Stimulated activated CD4-positive, alpha-beta T cell treated with anti-CD3 and anti-CD28 coated beads, Interleukin-12 subunit alpha, Interleukin-12 subunit beta, amount 100 ng/mL, for 48 hours (primary cell): ENCODE data around the gene CYREN.
A peak's percentile ranks its signal among the peaks of the same experiment; 100 is the strongest.
"Not testable (repeated sequence)": the region's sequence is repeated elsewhere in the genome, so short reads cannot be mapped to it uniquely, and the experiment has no call there.

Experiments used
- DNase-seq, 3 donors: peaks; one replicate each; pipeline ENCODE4 v3.0.0-alpha.2; 2020; ENCODE audit warnings: low read depth in 2 of 3, low spot score in 1 of 3

Gene CYREN

GRCh38 chr7:135179321-135179925 is 8.9 kb upstream of the CYREN start:
- no peak for DNase-seq

- no peak for DNase-seq
Observed at GRCh38 chr7:135178364-135178763, 7.9 kb upstream of the CYREN start.

- no peak for DNase-seq
Observed at GRCh38 chr7:135177028-135177696, 6.7 kb upstream of the CYREN start.

- DNase-seq, result no peak
Observed at GRCh38 chr7:135175931-135176330, 5.4 kb upstream of the CYREN start.

GRCh38 chr7:135174941-135175340 is 4.4 kb upstream of the CYREN start:
- DNase-seq, result no peak

- not testable (repeated sequence) for DNase-seq
Observed at GRCh38 chr7:135173916-135174315, 3.4 kb upstream of the CYREN start.

- not testable (repeated sequence) for DNase-seq
Observed at GRCh38 chr7:135171581-135172291, 1.2 kb upstream of the CYREN start.

- DNase-seq, result not testable (repeated sequence)
Observed at GRCh38 chr7:135170998-135171481, 533 bp upstream of the CYREN start.

GRCh38 chr7:135169964-135170273 is 588 bp downstream of the CYREN start:
- no peak for DNase-seq

- DNase-seq, result peak in 2 of 3 donors; percentile 45 to 66
Observed at GRCh38 chr7:135169141-135169963, 1.2 kb downstream of the CYREN start.

GRCh38 chr7:135168489-135169140 is 1.9 kb downstream of the CYREN start:
- DNase-seq, result no peak

- DNase-seq, result no peak
Observed at GRCh38 chr7:135168001-135168400, 2.5 kb downstream of the CYREN start.

- no peak for DNase-seq
Observed at GRCh38 chr7:135167365-135167917, 3.1 kb downstream of the CYREN start.

- no peak for DNase-seq
Observed at GRCh38 chr7:135166338-135166990, 4.0 kb downstream of the CYREN start.

- DNase-seq, result no peak
Observed at GRCh38 chr7:135165862-135166261, 4.6 kb downstream of the CYREN start.

- DNase-seq, result no peak
Observed at GRCh38 chr7:135164357-135165061, 6.0 kb downstream of the CYREN start.

- no peak for DNase-seq
Observed at GRCh38 chr7:135162382-135163001, 8.0 kb downstream of the CYREN start.

GRCh38 chr7:135161669-135162068 is 8.8 kb downstream of the CYREN start:
- DNase-seq, result no peak
